Measurements from ENCODE around the gene DNALI1.

- TF ChIP-seq POLR2A (IDR thresholded peaks at IDR 0.05; ENCODE audit: low read length) (no peak), GATA1 (IDR thresholded peaks at IDR 0.05; ENCODE audit: low read depth, low read length) (no peak)
Measured at GRCh38 chr1:37574834-37575480, 18.2 kb downstream of the DNALI1 start.
